Stomach (tissue), 9 donors: ENCODE results near the gene RAB23. TPM values are rescaled to one million over a fixed set of nuclear protein-coding genes. Genes with fewer than 3 reads are reported as not detected.

ENCODE experiments used
- DNase-seq, 2 donors: peaks; one replicate each; pipeline versions ENCODE4 v3.0.0 to v3.0.0-alpha.2; 2013 to 2019
- H3K27ac ChIP-seq, 5 donors: fragments of 200-600 bp in 4 of 5; sonication (generic) in 4 of 5; one replicate each; pipeline ENCODE4 v1.5.1; 2013 to 2019; ENCODE audit warnings: mild to moderate bottlenecking in 1 of 5, moderate library complexity in 1 of 5
- H3K27me3 ChIP-seq, 3 donors: fragments of 200-600 bp; sonication (generic); one replicate each; pipeline ENCODE4 v1.5.1; 2017 to 2019; ENCODE audit warnings: mixed run types in 1 of 3
- H3K36me3 ChIP-seq, 4 donors: fragments of 200-600 bp; sonication (generic); 1 replicate in 3 of 4; 2 replicates in 1 of 4; pipeline ENCODE4 v1.5.1; 2016 to 2019
- H3K4me1 ChIP-seq, 4 donors: fragments of 200-600 bp; sonication (generic); one replicate each; pipeline ENCODE4 v1.5.1; 2016 to 2019
- H3K4me3 ChIP-seq, 4 donors: fragments of 200-600 bp; sonication (generic) in 3 of 4; one replicate each; pipeline ENCODE4 v1.5.1; 2016 to 2019; ENCODE audit warnings: mild to moderate bottlenecking in 1 of 4
- H3K9me3 ChIP-seq, 4 donors: fragments of 200-600 bp; sonication (generic); one replicate each; pipeline ENCODE4 v1.5.1; 2016 to 2019
- EP300 ChIP-seq: sonication (generic); formaldehyde crosslinking; IDR thresholded peaks from one replicate; pipeline ENCODE4 v1.6.1; 2017; ENCODE audit warnings: antibody characterized with exemption
- POLR2A ChIP-seq, 4 donors: fragments of 450-650 bp; IDR thresholded peaks; one replicate each; pipeline ENCODE4 v1.6.1; 2016; ENCODE audit warnings: antibody characterized with exemption in 4 of 4, control low read depth in 2 of 4, mild to moderate bottlenecking in 1 of 4, moderate library complexity in 1 of 4
- POLR2AphosphoS5 ChIP-seq, 3 donors: sonication (generic); formaldehyde crosslinking; IDR thresholded peaks; one replicate each; pipeline ENCODE4 v1.6.1; 2016; ENCODE audit warnings: antibody characterized with exemption in 3 of 3
- WGBS, 5 donors: extraction: QIAGEN DNeasy Blood & Tissue Kit in 3 of 5; methylation state at CpG; one replicate each; pipeline versions ENCODE4 v1.1.5 to v1.1.7; 2013 to 2018; 5-methylcytosine and 5-hydroxymethylcytosine counted together
- intact Hi-C: fragments of 100-400 bp; cut with DNase I; formaldehyde crosslinking; loops from one replicate; pipeline ENCODE4 v1.15.1; 2023; ENCODE audit warnings: low total_unique reads
- polyA plus RNA-seq, 3 donors: library from polyadenylated mRNA; stranded (reverse); fragments of 200-250 nt; gene quantifications; one replicate each; pipeline ENCODE4 v1.2.3, GENCODE V29; 2013
- total RNA-seq, 5 donors: library from RNA; depleted of rRNA; stranded (reverse); fragments of >200 nt; gene quantifications; one replicate each; pipeline versions ENCODE4 v1.1.0 to v1.2.3, GENCODE V29; 2014 to 2016
- TF ChIP-seq, protein P1 (sequence below), 7 experiments: fragments of 450-650 bp in 4 of 7; fragments of 200-600 bp in 3 of 7; sonication (generic) in 3 of 7; IDR thresholded peaks; one replicate each; pipeline ENCODE4 v1.5.1; 2016 to 2019; ENCODE audit warnings: antibody characterized with exemption in 7 of 7, control low read depth in 2 of 7, mild to moderate bottlenecking in 1 of 7
- donor health status: healthy with polysubstance abuse.
- donor health status: Bipolar disorder and iron deficiency.
- donor health status: healthy.

RAB23 gene
- total and polyA plus RNA-seq, 8 donors, result 5.5 to 51.3 (median 13.0) TPM

DNA sequence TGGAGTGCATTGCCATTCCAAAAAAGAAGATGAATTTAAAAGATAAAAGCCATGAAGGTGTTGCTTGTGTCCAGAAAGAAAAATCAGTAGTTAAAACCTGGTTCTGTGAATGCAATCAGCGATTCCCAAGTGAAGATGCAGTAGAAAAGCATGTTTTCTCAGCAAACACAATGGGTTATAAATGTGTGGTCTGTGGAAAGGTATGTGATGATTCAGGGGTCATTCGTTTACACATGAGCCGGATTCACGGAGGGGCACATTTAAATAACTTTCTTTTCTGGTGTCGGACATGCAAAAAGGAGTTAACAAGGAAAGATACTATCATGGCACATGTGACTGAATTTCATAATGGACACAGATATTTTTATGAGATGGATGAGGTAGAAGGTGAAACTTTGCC lies 74.7 kb downstream of the RAB23 start:
- Histone ChIP-seq H3K27ac (no peak overlapping the region), H3K36me3 (peaks cover 20 to 73% (median 58%) of the 10 kb centered on the region in 4 donors), H3K4me1 (no peaks in the 10 kb centered on the region), H3K27me3 (no peaks in the 10 kb centered on the region), H3K9me3 (no peaks in the 10 kb centered on the region), H3K4me3 (no peak overlapping the region)
- DNase-seq, result no peak
- intact Hi-C loops, result no loop called here
- 91 to 94% (median 92%) methylated on average over 5 of the region's 5 CpGs for WGBS, 5 donors
- TF ChIP-seq POLR2A (IDR thresholded peaks at IDR 0.05) (no peak), EP300 (no peak), POLR2AphosphoS5 (IDR thresholded peaks at IDR 0.05) (no peak)
- TF ChIP-seq, protein P1, sequence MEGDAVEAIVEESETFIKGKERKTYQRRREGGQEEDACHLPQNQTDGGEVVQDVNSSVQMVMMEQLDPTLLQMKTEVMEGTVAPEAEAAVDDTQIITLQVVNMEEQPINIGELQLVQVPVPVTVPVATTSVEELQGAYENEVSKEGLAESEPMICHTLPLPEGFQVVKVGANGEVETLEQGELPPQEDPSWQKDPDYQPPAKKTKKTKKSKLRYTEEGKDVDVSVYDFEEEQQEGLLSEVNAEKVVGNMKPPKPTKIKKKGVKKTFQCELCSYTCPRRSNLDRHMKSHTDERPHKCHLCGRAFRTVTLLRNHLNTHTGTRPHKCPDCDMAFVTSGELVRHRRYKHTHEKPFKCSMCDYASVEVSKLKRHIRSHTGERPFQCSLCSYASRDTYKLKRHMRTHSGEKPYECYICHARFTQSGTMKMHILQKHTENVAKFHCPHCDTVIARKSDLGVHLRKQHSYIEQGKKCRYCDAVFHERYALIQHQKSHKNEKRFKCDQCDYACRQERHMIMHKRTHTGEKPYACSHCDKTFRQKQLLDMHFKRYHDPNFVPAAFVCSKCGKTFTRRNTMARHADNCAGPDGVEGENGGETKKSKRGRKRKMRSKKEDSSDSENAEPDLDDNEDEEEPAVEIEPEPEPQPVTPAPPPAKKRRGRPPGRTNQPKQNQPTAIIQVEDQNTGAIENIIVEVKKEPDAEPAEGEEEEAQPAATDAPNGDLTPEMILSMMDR (IDR thresholded peaks at IDR 0.05), result no peak

DNA sequence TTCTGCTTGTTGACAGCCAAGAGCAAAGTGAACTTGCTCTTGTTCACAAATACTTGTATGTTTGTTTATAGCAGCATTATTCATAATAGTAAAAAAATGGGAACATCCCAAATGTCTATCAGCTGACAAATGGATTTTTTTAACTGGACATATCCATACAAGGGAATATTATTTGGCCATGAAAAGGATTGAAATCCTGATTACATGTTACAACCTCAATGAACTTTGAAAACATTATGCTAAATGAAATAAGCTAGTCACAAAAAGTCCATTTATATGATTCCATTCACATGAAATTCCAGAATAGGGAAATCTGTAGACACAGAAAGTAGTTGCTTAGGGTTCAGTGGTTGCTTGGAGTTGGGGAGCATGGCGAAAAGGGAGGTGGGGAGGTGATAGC lies 78.4 kb downstream of the RAB23 start:
- 91 to 98% (median 95%) methylated on average over 1 of the region's 1 CpG for WGBS, 5 donors
- H3K36me3 ChIP-seq, result peaks cover 19 to 62% (median 48%) of the 10 kb centered on the region in 4 donors
- H3K9me3 ChIP-seq, result no peaks in the 10 kb centered on the region
- TF ChIP-seq EP300, result no peak
- TF ChIP-seq POLR2AphosphoS5 (IDR thresholded peaks at IDR 0.05), result no peak
- TF ChIP-seq, protein P1 (IDR thresholded peaks at IDR 0.05), result no peak
- TF ChIP-seq POLR2A (IDR thresholded peaks at IDR 0.05), result no peak
- H3K4me3 ChIP-seq, result no peak overlapping the region
- DNase-seq, result no peak
- no peak overlapping the region for H3K27ac ChIP-seq
- intact Hi-C loops, result no loop called here
- H3K27me3 ChIP-seq, result no peaks in the 10 kb centered on the region
- no peaks in the 10 kb centered on the region for H3K4me1 ChIP-seq

DNA sequence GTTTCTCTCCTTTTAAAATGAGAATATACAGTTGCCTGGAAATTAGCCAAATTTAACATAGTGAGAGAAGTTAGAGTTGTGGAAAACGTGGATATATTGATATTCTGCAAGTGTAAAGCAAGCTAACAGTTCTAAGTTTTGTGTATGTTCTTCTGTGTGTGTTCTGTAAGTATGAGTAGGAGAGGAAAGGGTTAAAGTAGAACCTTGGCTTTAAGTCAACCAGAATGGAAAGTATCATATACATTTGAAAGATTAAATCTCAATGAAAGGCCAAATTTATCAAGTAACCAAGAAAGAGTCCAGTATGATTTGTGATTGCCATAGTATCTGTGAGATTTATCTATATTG lies 80.0 kb downstream of the RAB23 start:
- DNase-seq, result no peak
- Histone ChIP-seq H3K27me3 (no peaks in the 10 kb centered on the region), H3K9me3 (no peaks in the 10 kb centered on the region), H3K4me3 (no peak overlapping the region), H3K4me1 (no peaks in the 10 kb centered on the region), H3K36me3 (peaks cover 7 to 55% (median 45%) of the 10 kb centered on the region in 4 donors), H3K27ac (no peak overlapping the region)
- no peak for TF ChIP-seq EP300
- intact Hi-C loops, result no loop called here
- WGBS, 5 donors, result 72 to 87% (median 78%) methylated on average over 1 of the region's 1 CpG

DNA sequence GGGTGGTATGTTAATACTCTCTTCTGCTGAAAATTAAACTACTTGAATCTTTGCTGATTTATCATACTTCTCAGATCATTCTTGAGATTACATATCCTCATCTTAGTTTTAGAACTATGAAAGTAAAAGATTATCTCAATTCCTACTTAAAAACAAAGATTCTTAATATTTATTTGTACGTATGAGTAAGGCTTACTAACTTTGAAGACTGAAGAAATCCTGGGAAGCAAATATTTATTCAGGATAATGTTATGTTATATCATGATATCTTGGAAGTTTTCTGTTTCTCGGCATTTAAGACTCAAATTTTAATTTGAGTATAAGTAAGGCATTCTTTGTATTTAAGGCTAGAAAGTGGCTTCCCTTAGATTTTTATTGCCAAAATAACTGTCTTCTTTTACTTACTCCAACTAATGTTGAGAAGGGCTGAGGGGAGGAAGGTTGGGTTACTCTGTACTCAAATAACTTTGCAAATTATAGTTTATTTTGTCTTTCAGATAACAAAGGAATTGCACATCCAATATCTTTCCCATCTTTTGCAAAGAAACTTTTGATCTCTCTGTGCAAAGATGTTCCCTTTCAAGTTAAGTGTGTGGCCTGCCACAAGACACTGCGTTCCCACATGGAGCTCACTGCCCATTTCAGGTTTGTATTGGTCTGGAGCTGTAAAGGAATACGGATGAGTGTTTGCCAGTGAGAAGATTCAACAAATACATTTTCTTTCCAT lies 80.5 kb downstream of the RAB23 start:
- Histone ChIP-seq H3K4me3 (no peak overlapping the region), H3K27ac (no peak overlapping the region), H3K4me1 (no peaks in the 10 kb centered on the region), H3K9me3 (no peaks in the 10 kb centered on the region), H3K36me3 (peaks cover 6 to 58% (median 46%) of the 10 kb centered on the region in 4 donors), H3K27me3 (no peaks in the 10 kb centered on the region)
- 75 to 86% (median 80%) methylated on average over 4 of the region's 4 CpGs for WGBS, 5 donors
- intact Hi-C loops, result no loop called here
- no peak for TF ChIP-seq POLR2AphosphoS5 (IDR thresholded peaks at IDR 0.05)
- no peak for TF ChIP-seq POLR2A (IDR thresholded peaks at IDR 0.05)
- TF ChIP-seq EP300, result no peak
- TF ChIP-seq, protein P1 (IDR thresholded peaks at IDR 0.05), result no peak
- no peak for DNase-seq

DNA sequence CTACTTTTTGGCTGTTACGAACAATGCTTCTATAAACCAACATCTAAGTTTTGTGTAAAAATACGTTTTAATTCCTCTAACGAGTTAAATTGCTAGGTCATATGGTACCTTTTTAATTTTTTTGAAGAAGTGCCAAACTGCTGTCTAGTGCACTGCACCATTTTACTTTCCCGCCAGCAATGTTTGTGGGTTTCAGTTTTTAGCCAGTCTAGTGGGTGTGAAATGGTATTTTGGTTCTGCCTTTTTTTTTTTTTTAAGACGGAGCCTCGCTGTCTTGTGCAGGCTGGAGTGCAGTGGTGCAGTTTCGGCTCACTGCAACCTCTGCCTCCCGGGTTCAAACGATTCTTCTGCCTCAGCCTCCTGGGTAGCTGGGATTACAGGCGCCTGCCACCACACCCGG lies 84.1 kb downstream of the RAB23 start:
- H3K9me3 ChIP-seq, result no peaks in the 10 kb centered on the region
- H3K4me1 ChIP-seq, result no peaks in the 10 kb centered on the region
- no peaks in the 10 kb centered on the region for H3K27me3 ChIP-seq
- TF ChIP-seq POLR2A (IDR thresholded peaks at IDR 0.05) (no peak), POLR2AphosphoS5 (IDR thresholded peaks at IDR 0.05) (no peak), EP300 (no peak)
- TF ChIP-seq, protein P1 (IDR thresholded peaks at IDR 0.05), result no peak
- intact Hi-C loops, result no loop called here
- no peak overlapping the region for H3K27ac ChIP-seq
- DNase-seq, result no peak
- H3K36me3 ChIP-seq, result peaks cover 0 to 65% (median 65%) of the 10 kb centered on the region in 4 donors
- H3K4me3 ChIP-seq, result no peak overlapping the region
- WGBS, 5 donors, result 95 to 97% (median 96%) methylated on average over 11 of the region's 11 CpGs
